ENCODE data around the gene PCDHB5. TPM values are rescaled to one million over a fixed set of nuclear protein-coding genes. Genes with fewer than 3 reads are reported as not detected.
"Not testable (repeated sequence)": the region's sequence is repeated elsewhere in the genome, so short reads cannot be mapped to it uniquely, and the experiment has no call there.

Gene PCDHB5
- not detected for total RNA-seq

DNA sequence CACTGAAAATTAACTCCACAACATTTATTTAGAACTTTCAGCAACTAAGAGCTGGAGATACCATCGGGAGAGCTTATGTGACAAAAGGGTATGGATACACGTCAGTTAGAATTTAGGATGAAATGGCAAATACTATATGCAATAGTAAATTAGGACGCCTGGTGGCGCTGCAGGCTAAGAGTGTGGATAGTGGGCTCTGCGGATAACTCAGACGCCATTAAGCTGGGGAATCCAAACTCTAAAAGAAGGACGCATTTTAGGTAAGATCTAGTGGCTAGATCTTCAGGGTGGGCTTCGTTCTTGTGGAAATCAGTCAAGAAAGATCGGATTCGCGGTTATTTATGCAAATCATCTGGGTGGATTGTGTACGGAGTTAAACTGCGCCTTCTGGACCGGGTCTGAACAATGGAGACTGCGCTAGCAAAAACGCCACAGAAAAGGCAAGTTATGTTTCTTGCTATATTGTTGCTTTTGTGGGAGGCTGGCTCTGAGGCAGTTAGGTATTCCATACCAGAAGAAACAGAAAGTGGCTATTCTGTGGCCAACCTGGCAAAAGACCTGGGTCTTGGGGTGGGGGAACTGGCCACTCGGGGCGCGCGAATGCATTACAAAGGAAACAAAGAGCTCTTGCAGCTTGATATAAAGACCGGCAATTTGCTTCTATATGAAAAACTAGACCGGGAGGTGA is at the start of gene PCDHB5:
PCDHB5 (plus strand) TSS at position 177 of the 688 bp plus-strand sequence; CDS start at position 406, 229 bp downstream.
- Mint-ChIP-seq H3K36me3 (peaks cover 5% of the 10 kb centered on the region), H3K27me3 (peaks cover 7% of the 10 kb centered on the region), H3K4me1 (ENCODE audit: low read depth) (peaks cover 6% of the 10 kb centered on the region), H3K4me3 (peak within 1 kb of the TSS; percentile 1), H3K27ac (no peak within 1 kb of the TSS), H3K9me3 (peaks cover 41% of the 10 kb centered on the region)
- DNase-seq = no peak
- ChIA-PET CTCF (interaction anchor here (1.1 to 1.3 kb wide), 2 partner anchors 40 to 49 kb away, joined by 3 read pairs; no protein-coding TSS in a partner anchor), POLR2A (no interaction called here)
- intact Hi-C loops (cut with micrococcal nuclease) = no loop called here

DNA sequence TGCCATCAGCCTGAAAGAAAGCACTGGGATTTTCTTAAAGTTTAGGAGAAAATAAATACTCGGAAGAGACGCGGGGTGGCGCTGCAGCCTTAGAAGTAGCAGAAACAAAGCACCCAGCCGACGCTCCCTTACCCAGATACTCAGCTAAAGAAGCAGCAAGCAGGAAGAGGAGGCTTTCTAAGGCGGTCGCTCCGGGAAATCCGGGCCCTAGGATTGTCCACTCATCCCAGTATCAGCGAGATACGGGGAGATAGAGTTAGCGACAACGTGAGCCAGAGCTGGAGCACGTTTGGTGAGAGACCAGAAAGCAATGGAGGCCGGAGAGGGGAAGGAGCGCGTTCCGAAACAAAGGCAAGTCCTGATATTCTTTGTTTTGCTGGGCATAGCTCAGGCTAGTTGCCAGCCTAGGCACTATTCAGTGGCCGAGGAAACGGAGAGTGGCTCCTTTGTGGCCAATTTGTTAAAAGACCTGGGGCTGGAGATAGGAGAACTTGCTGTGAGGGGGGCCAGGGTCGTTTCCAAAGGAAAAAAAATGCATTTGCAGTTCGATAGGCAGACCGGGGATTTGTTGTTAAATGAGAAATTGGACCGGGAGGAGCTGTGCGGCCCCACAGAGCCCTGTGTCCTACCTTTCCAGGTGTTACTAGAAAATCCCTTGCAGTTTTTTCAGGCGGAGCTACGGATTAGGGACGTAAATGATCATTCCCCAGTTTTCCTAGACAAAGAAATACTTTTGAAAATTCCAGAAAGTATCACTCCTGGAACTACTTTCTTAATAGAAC is 40.3 kb upstream of the PCDHB5 start, which contains the start of gene PCDHB2:
PCDHB2 (plus strand) TSS at position 135 of the 782 bp plus-strand sequence; CDS start at position 311, 176 bp downstream.
- Mint-ChIP-seq H3K9me3 (peaks cover 18% of the 10 kb centered on the region), H3K27ac (no peak within 1 kb of the TSS), H3K4me3 (peak within 1 kb of the TSS; percentile 26), H3K36me3 (peaks cover 13% of the 10 kb centered on the region), H3K27me3 (peaks cover 29% of the 10 kb centered on the region), H3K4me1 (ENCODE audit: low read depth) (no peaks in the 10 kb centered on the region)
- ChIA-PET CTCF (interaction anchor here (0.8 to 1.2 kb wide), 3 partner anchors 8 to 54 kb away, joined by 3 to 4 read pairs (median 3); partner anchors contain the start of gene PCDHB5), POLR2A (no interaction called here)
- intact Hi-C loops (cut with micrococcal nuclease) = no loop called here
- DNase-seq = peak; percentile 13

GRCh38 chr5:141095263-141095641 is 39.8 kb upstream of the PCDHB5 start:
- Mint-ChIP-seq H3K27me3 (peaks cover 35% of the 10 kb centered on the region), H3K36me3 (peaks cover 15% of the 10 kb centered on the region), H3K9me3 (peaks cover 22% of the 10 kb centered on the region), H3K4me3 (no peak overlapping the region), H3K4me1 (ENCODE audit: low read depth) (no peaks in the 10 kb centered on the region), H3K27ac (no peak overlapping the region)
- intact Hi-C loops (cut with micrococcal nuclease) = no loop called here
- ChIA-PET CTCF (interaction anchor here (0.8 to 0.9 kb wide), 2 partner anchors 9 to 40 kb away, joined by 3 read pairs; partner anchors contain the start of gene PCDHB5), POLR2A (no interaction called here)
- no peak for DNase-seq

- POLR2A ChIA-PET; H3K4me3 Mint-ChIP-seq; intact Hi-C loops (cut with micrococcal nuclease); DNase-seq; H3K4me1 Mint-ChIP-seq (ENCODE audit: low read depth); H3K27ac Mint-ChIP-seq; CTCF ChIA-PET: not testable (repeated sequence)
- peaks cover 37% of the 10 kb centered on the region for H3K27me3 Mint-ChIP-seq
- H3K36me3 Mint-ChIP-seq = peaks cover 20% of the 10 kb centered on the region
- peaks cover 29% of the 10 kb centered on the region for H3K9me3 Mint-ChIP-seq
These were observed 38.8 kb upstream of the PCDHB5 start for GRCh38 chr5:141096181-141096580.

DNA sequence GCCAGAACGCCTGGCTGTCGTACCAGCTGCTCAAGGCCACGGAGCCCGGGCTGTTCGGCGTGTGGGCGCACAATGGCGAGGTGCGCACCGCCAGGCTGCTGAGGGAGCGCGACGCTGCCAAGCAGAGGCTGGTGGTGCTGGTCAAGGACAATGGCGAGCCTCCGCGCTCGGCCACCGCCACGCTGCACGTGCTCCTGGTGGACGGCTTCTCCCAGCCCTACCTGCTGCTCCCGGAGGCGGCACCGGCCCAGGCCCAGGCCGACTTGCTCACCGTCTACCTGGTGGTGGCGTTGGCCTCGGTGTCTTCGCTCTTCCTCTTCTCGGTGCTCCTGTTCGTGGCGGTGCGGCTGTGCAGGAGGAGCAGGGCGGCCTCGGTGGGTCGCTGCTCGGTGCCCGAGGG is 38.4 kb upstream of the PCDHB5 start:
- Mint-ChIP-seq H3K9me3 (peaks cover 33% of the 10 kb centered on the region), H3K36me3 (peaks cover 20% of the 10 kb centered on the region), H3K27me3 (peaks cover 40% of the 10 kb centered on the region)
- H3K4me1 Mint-ChIP-seq (ENCODE audit: low read depth); intact Hi-C loops (cut with micrococcal nuclease); DNase-seq; POLR2A ChIA-PET; CTCF ChIA-PET; H3K4me3 Mint-ChIP-seq; H3K27ac Mint-ChIP-seq: not testable (repeated sequence)

- Mint-ChIP-seq H3K27me3 (peaks cover 31% of the 10 kb centered on the region), H3K9me3 (peaks cover 25% of the 10 kb centered on the region), H3K4me3 (no peak within 1 kb of the TSS), H3K27ac (no peak within 1 kb of the TSS), H3K36me3 (peaks cover 13% of the 10 kb centered on the region), H3K4me1 (ENCODE audit: low read depth) (peaks cover 1% of the 10 kb centered on the region)
- intact Hi-C loops (cut with micrococcal nuclease) = no loop called here
- peak; percentile 57 for DNase-seq
- POLR2A ChIA-PET = no interaction called here
- CTCF ChIA-PET = no interaction called here
These were observed 34.7 kb upstream of the PCDHB5 start, which contains the start of gene PCDHB3 for GRCh38 chr5:141100243-141100805. TSS of gene PCDHB3 (plus strand) at chr5:141100473. CDS start at chr5:141100650, 177 bp downstream.

GRCh38 chr5:141101059-141101458 is 33.9 kb upstream of the PCDHB5 start:
- peaks cover 24% of the 10 kb centered on the region for H3K27me3 Mint-ChIP-seq
- ChIA-PET CTCF (no interaction called here), POLR2A (no interaction called here)
- no peak overlapping the region for H3K27ac Mint-ChIP-seq
- intact Hi-C loops (cut with micrococcal nuclease) = no loop called here
- H3K36me3 Mint-ChIP-seq = peaks cover 7% of the 10 kb centered on the region
- peaks cover 1% of the 10 kb centered on the region for H3K4me1 Mint-ChIP-seq (ENCODE audit: low read depth)
- DNase-seq = no peak
- no peak overlapping the region for H3K4me3 Mint-ChIP-seq
- H3K9me3 Mint-ChIP-seq = peaks cover 21% of the 10 kb centered on the region

DNA sequence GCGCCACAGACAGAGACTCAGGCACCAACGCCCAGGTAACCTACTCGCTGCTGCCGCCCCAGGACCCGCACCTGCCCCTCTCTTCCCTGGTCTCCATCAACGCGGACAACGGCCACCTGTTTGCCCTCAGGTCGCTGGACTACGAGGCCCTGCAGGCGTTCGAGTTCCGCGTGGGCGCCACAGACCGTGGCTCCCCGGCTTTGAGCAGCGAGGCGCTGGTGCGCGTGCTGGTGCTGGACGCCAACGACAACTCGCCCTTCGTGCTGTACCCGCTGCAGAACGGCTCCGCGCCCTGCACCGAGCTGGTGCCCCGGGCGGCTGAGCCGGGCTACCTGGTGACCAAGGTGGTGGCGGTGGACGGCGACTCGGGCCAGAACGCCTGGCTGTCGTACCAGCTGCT is 32.9 kb upstream of the PCDHB5 start:
- CTCF ChIA-PET; H3K4me1 Mint-ChIP-seq (ENCODE audit: low read depth); DNase-seq; H3K4me3 Mint-ChIP-seq; H3K27ac Mint-ChIP-seq; H3K36me3 Mint-ChIP-seq; intact Hi-C loops (cut with micrococcal nuclease); POLR2A ChIA-PET: not testable (repeated sequence)
- Mint-ChIP-seq H3K27me3 (peaks cover 24% of the 10 kb centered on the region), H3K9me3 (peaks cover 21% of the 10 kb centered on the region)

DNA sequence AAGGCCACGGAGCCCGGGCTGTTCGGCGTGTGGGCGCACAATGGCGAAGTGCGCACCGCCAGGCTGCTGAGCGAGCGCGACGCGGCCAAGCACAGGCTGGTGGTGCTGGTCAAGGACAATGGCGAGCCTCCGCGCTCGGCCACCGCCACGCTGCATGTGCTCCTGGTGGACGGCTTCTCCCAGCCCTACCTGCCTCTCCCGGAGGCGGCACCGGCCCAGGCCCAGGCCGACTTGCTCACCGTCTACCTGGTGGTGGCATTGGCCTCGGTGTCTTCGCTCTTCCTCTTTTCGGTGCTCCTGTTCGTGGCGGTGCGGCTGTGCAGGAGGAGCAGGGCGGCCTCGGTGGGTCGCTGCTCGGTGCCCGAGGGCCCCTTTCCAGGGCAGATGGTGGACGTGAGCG is 32.5 kb upstream of the PCDHB5 start:
- intact Hi-C loops (cut with micrococcal nuclease); H3K27ac Mint-ChIP-seq; H3K4me3 Mint-ChIP-seq; H3K36me3 Mint-ChIP-seq; H3K4me1 Mint-ChIP-seq (ENCODE audit: low read depth); CTCF ChIA-PET; DNase-seq; POLR2A ChIA-PET: not testable (repeated sequence)
- Mint-ChIP-seq H3K9me3 (peaks cover 21% of the 10 kb centered on the region), H3K27me3 (peaks cover 24% of the 10 kb centered on the region)

DNA sequence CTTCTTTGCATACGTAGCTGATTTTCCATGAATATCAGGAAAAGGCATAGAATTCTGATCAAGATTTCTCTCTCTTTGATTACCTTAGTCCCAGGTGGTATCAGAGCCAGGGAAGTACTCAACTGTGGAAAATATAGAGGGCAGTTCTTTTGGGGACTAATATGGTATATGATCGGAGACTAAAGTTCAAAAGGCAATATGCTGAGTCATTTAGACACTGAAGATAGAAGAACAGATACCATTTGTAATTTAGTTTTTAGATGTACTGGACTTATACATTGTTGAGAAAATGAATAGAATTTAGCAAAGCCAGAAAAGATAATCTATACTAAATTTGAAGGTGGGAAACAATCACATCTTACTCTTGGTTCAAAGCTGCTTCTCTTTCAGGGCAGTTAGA is 29.7 kb upstream of the PCDHB5 start:
- Mint-ChIP-seq H3K4me3 (no peak overlapping the region), H3K9me3 (peaks cover 16% of the 10 kb centered on the region), H3K36me3 (peaks cover 5% of the 10 kb centered on the region), H3K27ac (no peak overlapping the region), H3K4me1 (ENCODE audit: low read depth) (peaks cover 1% of the 10 kb centered on the region), H3K27me3 (peaks cover 14% of the 10 kb centered on the region)
- DNase-seq = no peak
- ChIA-PET POLR2A (no interaction called here), CTCF (no interaction called here)
- intact Hi-C loops (cut with micrococcal nuclease) = no loop called here

- DNase-seq = no peak
- intact Hi-C loops (cut with micrococcal nuclease) = no loop called here
- Mint-ChIP-seq H3K4me1 (ENCODE audit: low read depth) (no peaks in the 10 kb centered on the region), H3K9me3 (peaks cover 27% of the 10 kb centered on the region), H3K36me3 (peaks cover 9% of the 10 kb centered on the region), H3K27me3 (peaks cover 7% of the 10 kb centered on the region), H3K4me3 (no peak overlapping the region), H3K27ac (no peak overlapping the region)
- ChIA-PET POLR2A (no interaction called here), CTCF (no interaction called here)
These were observed 15.8 kb upstream of the PCDHB5 start for GRCh38 chr5:141119250-141119649.

DNA sequence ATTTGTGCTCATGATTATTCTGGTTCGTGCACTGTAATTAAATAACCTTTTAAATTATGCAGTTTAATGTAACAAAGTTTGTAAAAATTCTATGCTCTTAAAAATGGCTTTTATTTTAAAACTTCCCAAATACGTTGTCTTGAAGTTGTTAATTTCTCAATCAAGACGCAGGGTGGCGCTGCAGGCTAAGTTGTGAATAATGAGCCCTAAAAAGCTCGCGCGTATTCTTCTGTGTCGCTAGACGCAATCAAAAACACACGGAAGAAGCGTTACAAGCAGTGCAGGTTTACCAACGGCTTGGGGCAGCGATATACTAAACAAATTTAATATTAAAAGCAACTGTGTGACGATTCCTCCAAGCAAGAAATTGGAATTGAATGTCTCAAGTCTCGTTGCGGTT is 13.4 kb upstream of the PCDHB5 start, which contains the start of gene PCDHB4:
PCDHB4 (plus strand) TSS at position 256 of the 400 bp plus-strand sequence. CDS start 181 bp downstream, outside the sequence.
- peaks cover 7% of the 10 kb centered on the region for H3K27me3 Mint-ChIP-seq
- H3K36me3 Mint-ChIP-seq = peaks cover 6% of the 10 kb centered on the region
- intact Hi-C loops (cut with micrococcal nuclease) = no loop called here
- H3K4me1 Mint-ChIP-seq (ENCODE audit: low read depth) = no peaks in the 10 kb centered on the region
- ChIA-PET CTCF (interaction anchor here (1.0 kb wide), 1 partner anchor 199 kb away, joined by 3 read pairs; the partner anchor contains the start of gene TAF7), POLR2A (no interaction called here)
- DNase-seq = peak; percentile 11
- H3K4me3 Mint-ChIP-seq = no peak within 1 kb of the TSS
- peaks cover 12% of the 10 kb centered on the region for H3K9me3 Mint-ChIP-seq
- H3K27ac Mint-ChIP-seq = no peak within 1 kb of the TSS

All from activated CD4-positive, alpha-beta memory T cell treated with anti-CD3 and anti-CD28 coated beads for 36 hours (primary cell).